ENCODE data around the gene HMOX2.

HMOX2 gene, protein sequence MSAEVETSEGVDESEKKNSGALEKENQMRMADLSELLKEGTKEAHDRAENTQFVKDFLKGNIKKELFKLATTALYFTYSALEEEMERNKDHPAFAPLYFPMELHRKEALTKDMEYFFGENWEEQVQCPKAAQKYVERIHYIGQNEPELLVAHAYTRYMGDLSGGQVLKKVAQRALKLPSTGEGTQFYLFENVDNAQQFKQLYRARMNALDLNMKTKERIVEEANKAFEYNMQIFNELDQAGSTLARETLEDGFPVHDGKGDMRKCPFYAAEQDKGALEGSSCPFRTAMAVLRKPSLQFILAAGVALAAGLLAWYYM

DNA sequence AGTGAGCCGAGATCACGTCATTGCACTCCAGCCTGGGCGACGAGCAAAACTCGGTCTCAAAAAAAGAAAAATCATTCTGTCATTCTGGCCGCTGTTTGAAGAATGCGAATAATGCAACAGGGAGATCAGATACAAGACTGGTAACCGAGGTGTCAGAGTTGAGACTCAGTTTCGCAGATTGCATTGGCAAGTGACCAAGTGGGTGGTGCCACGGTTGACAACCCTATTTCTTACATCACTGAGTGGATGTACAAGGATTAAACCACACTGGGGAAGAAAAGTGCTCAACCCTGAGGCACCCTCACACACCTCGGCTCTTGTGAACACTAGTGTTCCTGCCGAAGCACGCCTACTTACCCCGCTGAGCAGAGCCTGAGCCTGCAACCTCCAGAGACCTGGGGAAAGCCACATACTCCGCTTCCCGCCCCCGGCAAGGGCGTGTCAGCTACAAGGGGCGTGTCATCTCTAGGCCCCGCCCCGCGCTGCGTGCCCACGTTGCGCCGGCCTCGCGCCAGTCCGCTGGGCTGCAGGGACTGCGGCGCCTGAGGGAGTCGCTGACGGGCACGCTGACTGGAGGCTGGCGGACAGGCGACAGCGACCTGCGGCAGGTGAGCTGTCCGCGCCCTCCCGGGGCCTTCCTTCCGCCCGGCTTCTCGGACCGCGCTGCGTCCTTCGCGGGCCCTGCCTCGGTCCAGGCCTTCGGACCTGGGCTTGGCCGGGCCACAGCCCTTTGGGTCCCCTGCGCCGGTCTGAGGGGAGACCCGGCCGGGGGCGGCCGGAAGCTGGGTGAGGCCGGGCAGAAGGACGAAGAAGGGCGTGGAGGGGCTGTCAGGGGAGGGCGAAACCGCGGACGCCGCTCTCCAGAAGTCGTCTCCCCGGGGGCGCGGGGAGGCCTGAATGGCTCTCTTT lies at the start of gene HMOX2:
Gene HMOX2, plus strand, starts transcription at position 519 of the 909 bp plus-strand sequence. CDS start 29,127 bp downstream, outside the sequence.
- peak; percentile 93 for DNase-seq

DNA sequence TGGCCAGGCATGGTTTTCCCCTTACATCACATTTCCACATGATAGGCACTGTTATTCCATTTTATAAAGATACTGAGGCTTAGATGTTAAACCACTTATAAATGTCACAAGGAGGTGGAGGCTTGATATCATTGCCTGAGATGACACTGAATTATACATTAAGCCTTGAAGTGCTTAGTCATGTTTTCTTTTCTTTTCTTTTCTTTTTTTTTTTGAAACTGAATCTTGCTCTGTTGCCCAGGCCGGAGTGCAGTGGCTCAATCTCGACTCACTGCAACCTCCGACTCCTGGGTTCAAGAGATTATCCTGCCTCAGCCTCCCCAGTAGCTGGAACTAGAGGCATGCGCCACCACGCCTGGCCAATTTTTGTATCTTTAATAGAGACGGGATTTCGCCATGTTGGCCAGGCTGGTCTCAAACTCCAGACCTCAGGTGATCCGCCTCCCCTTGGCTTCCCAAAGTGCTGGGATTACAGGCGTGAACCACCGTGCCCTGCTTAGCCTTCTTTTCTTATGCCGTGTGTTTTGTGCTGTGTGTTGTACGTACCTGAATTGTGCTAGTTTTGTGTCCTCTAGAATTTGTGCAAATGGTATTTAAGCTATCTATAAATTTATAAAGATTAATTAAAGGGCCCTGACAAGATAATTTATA lies 49.4 kb upstream of the HMOX2 start:
- no peak for DNase-seq

DNA sequence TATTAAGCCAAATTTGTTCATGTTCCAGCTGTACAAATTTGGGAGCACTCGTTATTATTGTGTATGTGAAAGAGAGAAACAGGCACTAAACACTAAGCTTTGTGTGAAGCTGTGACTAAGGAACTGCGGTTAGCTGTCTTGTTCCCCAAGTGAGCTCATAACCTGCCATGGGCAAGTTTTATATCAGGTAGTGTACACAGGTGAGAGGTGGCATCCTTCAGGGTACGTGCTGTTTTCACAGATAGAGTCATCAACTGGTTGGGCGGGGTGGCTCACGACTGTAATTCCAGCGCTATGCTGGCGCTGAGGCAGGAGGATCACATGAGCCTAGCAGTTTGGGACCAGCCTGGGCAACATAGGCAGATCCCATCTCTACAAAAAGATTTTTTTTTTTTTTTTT lies 47.7 kb upstream of the HMOX2 start:
- no peak for DNase-seq

DNA sequence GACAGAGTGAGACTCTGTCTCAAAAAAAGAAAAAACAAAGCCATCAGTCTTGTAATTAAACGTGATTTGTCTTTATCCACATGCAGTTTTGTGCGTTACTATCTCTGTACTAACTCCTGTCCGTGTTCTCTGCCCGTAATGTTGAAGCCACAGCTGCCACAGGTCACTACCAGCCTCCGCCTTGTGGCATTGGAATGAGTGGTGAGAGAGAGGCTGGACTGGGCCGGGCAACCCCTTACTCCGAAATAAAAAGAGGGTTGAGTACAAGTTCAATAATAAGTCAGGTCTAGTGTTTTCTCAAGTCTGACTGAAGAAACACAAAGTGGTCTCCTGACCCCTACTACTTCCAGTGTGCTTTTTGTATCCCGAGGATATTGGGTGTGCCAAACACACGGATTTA lies 45.2 kb upstream of the HMOX2 start:
- DNase-seq = no peak

DNA sequence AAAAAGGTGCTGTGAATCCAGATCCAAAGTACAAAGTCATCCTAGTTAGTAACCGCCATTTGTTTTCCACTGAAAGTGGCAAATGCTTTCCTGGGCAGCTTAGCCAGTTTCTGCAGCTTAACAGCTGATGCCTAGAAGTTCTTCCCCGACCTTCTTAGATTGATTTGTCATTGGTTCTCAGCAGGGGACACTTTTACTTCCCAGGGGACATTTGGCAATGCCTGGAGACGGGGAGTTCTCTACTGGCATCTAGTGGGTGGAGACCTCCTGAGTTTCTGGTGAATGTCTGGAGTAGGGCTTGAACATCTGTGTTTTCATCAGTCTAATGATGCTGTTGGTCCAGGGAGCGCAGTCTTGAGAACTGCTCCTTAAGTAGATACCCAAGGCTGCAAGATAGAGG lies 43.0 kb upstream of the HMOX2 start:
- DNase-seq = no peak

DNA sequence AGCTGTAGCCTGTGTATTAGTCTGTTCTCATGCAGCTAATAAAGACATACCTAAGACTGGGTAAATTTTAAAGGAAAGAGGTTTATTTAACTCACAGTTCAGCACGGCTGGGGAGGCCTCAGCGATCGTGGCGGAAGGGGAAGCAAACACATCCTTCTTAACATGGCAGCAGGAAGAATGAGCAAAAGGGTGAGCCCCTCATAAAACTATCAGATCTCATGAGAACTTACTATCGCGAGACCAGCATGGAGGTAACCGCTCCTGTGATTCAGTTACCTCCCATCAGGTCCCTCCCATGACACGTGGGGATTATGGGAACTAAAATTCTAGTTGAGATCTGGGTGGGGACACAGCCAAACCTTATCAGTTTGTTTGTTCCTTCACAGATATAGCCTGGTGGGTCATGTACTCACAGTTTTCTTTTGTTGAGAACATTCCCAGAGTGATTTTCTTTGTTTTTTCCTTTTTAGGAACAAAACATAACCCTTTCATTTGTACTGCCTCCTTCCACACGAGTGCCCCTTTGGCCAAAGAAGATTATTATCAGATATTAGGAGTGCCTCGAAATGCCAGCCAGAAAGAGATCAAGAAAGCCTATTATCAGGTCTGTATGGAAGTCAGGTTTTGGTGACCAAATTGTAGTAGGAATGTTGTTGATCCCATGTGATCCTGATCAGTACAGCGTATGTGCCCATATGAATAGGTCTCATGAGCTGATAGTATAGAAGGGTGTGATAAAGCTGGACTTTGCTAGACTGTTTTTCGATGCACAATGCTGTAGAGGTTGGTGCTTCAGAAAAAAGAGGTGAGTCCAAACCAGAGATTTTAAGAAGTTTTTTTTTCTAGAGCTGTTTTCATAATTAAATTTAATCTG lies 42.0 kb upstream of the HMOX2 start:
- DNase-seq = no peak

DNA sequence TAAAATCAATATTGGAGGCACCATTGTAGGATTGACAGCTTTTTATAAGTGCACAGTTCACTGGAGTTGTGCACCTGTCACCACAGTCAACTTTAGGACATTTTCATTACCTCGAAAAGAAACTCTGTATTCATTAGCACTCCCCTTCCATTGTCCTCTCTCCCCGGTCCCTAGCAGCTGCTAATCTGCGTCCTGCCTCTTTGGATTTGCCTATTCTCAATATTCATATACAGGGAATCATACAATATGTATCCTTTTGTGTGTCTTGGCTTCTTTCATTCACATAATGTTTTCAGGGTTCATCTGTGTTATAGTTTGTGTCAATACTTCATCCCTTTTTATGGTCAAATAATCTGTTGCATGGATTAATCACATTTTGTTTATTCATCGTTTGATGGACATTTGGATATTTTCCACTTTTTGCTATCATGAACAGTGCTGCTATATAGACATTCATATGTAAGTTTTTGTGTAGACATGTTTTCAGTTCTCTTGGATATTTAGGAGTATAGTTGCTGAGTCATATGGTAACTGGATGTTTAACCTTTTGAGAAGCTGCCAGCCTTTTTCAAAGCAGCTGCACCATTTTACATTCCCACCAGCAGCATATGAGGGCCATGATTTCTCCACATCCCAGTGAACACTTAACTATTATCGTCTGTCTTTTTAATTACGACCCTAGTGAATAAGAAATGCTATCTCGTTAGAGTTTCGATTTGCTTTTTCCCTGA lies 40.7 kb upstream of the HMOX2 start:
- no peak for DNase-seq

DNA sequence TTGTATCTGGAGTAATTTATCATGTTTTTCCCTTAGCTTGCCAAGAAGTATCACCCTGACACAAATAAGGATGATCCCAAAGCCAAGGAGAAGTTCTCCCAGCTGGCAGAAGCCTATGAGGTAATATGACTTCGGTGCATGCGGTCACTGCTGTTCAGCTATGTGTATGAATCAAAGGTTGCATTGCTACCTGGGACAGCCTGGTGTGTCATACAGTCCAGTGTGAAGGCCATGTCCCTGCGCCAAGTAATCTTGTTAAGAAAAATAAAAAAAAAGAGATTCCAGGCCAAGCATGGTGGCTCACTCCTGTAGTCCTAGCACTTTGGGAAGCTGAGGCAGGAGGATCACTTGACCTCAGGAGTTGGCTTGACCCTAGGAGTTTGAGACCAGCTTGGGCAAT lies 38.8 kb upstream of the HMOX2 start:
- DNase-seq = no peak

DNA sequence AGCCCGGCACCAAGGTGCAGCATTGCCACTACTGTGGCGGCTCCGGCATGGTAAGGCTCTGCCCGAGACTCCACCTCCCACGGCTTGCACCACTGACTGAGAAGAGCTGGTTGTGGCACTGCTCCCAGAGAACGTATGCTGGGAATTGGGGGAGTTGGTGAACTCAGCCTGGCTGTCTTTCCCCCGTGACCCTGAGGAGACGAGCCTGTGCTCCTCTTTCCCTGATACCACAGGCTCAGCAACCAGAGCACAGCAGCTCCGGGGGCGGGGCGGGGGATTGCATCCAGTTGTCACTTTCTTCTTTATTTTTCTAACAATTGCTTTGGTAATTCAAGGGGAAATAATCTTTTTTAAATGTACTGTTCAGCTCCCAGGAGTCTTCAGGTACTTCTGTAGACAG lies 33.8 kb upstream of the HMOX2 start:
- no peak for DNase-seq

DNA sequence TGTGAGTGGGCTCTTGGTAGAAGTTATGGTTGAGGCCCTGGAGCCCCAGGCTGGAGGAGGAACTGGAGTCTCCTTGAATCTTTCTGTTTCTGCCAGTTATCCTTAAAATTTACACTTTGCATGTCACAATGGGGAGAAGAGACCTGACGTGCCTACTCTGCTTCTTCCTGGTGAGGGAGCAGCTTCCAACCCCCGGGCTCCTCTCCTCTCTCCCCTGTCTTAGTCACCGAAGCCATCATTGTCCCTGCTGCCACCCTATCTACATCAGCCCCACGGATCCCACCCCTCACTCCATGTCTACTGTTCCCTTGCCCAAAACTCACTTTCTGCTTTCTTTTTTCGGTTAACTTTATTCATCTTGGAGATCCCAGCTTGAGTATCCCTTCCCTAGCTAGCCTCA lies 32.9 kb upstream of the HMOX2 start:
- no peak for DNase-seq

DNA sequence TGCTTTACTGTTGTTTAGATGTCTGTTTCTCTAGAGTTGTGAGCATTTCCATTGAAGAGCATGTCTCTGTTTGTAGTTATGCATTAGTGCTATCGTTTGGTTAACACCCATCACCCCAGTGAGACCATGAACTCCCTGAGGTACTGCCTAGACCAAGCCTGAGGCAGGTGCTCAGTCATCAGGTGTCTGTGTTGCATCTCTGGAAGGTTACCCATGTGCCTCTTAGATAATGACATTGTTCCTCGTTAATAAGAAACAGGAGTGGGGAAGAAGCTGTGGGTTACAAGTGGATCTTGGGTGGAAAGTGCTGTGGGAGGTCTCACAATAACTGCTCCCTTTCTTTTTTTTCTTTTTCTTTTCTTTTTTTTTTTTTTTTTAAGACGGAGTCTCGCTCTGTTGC lies 32.2 kb upstream of the HMOX2 start:
- no peak for DNase-seq

DNA sequence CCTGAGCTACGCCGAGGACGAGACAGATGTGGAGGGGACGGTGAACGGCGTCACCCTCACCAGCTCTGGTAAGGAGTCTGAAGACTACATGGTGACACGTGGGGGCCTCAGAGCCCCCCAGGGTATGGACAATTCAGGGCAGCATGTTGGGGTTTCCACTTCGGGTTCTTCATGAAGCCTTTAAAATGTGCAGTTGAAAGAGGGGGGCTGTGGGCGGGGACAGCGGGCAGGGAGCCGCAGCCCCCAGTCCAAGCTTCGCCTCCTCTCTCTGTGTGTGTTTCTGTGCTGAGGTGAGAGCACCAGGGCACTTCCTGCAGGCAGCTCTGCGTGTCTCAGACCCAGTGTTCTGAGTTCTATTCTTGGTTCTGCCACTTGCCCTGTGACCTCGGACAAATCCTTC lies 25.8 kb upstream of the HMOX2 start:
- no peak for DNase-seq

DNA sequence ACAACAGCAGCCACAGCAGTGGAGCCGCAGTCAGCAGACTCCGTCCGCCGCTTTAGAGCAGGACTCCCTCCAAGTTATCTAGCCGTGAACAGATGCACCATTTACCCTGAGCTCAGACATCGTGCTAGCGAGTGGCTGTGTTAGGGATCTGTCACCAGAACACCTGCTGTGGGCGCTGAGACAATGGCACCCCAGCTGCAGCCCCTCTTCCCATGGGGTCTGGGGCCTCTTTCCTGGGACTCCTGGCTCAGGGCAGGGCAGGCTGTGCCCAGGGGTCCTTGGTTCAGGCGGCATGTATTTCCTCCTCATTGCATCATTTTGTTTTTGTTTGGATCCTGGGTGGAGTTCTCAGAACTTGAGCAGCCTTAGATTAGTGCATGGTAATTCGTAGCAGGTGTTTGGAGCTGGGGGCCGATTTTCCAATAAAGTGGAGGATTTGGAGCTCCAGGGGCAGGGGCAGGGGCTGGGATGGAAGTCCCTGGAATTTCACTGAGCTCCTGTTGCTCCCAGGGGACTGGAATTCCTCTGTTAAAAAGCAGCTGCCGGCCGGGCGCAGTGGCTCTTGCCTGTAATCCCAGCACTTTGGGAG lies 25.2 kb upstream of the HMOX2 start:
- DNase-seq = no peak

DNA sequence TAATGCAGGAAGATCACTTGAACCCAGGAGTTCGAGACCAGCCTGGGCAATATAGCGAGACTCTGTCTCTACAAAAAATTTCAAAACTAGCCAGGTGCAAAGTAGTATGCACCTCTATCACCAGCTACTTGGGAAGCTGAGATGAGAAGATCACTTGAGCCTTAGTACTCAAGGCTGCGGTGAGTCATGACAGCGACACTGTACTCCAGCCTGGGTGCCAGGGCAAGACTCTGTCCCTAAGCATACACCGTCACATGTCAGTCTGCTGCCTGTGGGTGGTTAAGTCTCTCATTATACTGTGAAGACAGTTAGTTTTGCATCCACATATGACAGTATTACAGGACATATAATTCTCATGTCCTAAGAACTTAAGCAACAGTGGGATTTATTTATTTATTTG lies 23.5 kb upstream of the HMOX2 start:
- DNase-seq = no peak

DNA sequence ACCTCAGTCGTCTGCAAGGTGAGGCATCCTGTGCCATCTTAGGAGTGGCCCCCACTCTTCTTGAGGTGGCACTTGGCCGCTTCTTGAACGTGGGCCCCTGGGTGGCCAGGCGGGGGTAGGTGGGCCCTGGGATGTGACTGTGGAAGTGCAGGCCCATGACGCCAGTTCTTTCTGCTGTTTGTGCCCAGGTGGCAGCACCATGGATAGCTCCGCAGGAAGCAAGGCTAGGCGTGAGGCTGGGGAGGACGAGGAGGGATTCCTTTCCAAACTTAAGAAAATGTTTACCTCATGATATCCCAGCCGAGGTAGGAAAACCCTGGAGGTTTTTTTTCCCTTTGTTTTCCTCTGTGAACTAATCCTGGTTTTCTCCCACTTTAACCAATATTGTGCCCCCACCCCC lies 21.6 kb upstream of the HMOX2 start:
- no peak for DNase-seq

DNA sequence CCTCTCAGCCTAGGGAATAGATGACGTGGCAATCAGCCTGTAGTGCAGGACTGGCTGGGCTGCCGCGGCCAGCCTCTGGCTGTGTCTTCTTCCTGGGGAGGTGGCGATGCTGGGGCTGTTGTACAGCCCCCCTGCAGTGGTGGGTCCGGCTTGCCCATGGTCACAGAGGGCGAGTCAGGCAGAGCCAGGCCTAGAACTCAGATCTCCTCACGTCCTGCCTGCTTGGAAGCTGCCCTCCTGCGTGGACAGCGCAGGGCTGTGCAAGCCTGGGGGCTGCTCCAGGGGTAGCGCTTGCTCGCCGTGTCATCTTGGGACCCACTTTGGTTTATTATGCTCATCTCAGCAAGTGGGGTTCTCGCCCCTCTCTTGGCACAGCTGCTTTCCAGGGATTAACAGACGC lies 21.1 kb upstream of the HMOX2 start:
- DNase-seq = no peak

DNA sequence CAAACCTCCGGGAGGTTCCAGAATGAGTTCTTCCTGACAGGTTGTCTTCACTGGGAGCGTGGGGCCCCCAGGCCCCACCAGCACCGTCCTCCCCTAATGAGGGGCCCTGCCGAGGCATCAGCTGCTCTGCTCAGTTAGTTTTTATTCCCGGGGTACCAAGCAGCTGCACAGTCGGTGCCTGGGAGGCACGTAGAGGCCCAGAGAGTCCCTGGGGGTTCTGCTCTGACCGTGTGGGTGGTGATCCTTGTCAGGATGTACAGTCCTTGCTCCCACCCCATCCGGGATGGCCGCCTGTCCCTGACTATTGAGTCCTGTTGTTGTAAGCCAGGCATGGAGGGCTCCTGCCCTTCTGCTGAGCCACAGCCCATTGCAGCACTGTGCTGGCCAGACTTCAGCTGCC lies 20.2 kb upstream of the HMOX2 start:
- DNase-seq = no peak

DNA sequence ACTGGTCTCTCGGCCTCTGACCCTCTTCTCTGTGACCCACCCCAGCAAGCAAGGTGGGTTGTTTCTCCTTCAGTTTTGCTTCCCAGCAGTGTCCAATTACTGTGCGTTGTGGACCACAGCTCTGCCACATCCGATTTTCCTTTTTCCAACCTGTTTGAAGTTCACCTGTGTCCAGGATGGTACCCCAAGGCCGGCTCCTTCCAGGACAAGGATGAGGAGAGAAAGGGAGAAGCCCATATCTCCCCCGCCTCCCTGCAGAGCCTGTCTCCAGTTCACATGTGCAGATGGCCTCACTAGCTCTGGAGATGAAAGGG lies 15.3 kb upstream of the HMOX2 start:
- DNase-seq = no peak

DNA sequence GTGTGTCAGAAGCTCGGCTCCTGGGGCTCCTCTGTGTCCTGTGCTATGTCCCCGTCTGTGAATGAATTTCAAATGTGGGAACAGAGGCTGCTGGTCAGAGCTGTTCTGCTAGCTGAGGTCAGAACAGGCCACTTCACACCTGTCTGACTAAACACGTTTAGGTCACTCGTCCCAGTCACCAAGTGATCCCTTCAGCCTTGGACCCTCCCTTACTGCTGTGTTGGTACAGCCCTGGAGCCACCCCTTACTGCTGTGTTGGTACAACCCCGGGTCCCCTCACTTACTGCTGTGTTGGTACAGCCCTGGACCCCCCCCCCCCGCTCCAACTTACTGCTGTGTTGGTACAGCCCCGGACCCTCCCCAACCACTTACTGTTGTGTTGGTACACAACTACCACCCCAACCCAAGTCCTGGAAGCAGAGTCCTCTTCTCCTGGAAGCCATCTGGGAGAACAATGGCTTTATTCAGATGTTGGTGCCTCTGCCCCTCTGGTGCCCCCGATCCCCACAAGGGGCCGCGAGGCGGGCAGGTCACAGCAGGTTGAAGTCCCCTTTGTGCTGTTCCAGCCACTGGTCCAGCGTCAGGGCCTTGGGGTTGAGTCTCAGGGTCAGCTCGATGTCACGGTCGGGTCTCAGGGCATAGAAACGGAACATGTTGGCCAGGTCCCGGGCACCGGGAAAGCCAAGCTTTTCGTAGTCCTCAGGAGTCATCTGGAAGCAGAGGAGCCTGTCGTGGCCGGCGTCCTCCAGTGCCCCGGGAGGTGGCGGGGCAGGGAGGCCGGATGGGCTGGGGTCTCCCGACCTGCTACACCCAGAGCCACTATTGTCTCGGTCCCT lies 14.7 kb upstream of the HMOX2 start:
- DNase-seq = no peak

DNA sequence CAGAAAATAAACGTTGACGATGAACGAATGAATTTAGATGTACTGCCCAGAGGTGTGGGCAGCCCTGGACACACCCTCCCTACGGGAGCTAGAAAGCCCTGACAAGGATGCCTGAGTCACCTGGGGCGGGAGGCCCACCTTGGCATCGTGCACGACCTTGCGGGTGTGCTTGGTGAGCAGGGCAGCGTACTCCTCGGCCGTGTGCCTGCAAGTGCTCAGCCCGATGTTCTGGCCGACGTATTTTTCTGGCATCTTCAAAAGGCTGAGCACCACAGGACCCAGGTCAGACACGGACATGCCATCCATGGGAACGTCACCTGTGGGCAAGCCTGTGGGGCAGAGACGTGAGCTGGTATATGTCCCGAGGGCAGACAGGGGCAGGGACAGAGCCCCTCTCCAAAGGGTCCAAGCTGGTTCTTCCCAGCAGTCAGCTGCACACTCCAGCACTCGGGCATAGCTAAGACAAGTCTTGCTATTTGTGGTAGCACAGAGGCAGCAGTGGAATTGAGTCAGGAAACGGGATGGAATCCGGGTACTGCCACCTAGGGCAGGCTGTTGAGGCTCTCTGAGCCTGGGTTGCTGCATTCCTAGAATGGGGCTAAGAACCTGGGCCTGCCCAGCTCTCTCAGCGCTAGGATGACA lies 12.6 kb upstream of the HMOX2 start:
- no peak for DNase-seq
